Activated gamma-delta T cell treated with Interleukin-2 at 50 U/mL for 16 hours (primary cell): ENCODE measurements around the gene NPBWR2.

ENCODE experiments used
- DNase-seq: peaks from one replicate; pipeline ENCODE4 v3.0.0-alpha.2; 2020

Gene NPBWR2

DNA sequence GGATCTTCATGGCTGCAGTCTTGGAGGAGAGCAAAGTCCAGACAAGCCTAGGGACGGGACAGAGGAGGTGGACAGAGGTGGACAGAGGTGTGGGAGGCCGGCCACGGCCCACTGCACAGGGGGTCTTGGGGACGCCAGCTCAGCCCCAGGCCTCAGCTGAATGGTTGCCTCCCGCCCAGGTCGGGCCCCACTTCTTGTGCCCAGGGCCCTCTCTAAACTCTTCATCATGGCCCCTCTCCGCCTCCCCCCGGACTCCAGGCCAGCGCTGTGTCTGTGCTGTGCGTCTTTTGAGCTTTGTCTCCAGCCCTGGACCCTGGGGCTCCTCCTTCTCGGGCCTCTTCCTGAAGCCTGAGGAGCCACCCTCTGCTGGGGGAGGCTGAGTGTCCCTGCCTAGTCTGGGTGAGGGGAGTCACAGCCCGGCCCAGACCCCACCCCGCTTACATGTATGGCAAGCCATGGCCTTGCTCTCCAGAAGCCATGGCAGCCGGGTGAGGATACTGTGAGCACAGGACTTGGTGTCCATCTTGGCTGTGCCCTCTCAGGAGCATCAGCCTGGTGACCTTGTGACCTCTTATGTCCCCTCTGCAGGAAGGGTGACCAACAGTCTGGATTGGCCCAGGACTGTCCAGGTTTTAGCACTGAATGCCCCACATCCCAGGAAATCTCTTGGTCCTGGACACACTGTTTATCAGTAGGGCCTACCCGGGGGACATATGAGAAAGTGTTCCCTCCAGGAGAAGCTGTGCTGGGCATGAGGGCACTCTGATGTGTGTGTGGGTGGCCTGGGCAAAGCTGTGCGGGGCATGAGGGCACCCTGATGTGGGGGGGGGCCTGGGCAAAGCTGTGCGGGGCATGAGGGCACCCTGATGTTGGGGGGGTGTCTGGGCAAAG, 9.4 kb upstream of the NPBWR2 start:
- DNase-seq = no peak

GRCh38 chr20:64116016-64116415, 8.7 kb upstream of the NPBWR2 start:
- no peak for DNase-seq

DNA sequence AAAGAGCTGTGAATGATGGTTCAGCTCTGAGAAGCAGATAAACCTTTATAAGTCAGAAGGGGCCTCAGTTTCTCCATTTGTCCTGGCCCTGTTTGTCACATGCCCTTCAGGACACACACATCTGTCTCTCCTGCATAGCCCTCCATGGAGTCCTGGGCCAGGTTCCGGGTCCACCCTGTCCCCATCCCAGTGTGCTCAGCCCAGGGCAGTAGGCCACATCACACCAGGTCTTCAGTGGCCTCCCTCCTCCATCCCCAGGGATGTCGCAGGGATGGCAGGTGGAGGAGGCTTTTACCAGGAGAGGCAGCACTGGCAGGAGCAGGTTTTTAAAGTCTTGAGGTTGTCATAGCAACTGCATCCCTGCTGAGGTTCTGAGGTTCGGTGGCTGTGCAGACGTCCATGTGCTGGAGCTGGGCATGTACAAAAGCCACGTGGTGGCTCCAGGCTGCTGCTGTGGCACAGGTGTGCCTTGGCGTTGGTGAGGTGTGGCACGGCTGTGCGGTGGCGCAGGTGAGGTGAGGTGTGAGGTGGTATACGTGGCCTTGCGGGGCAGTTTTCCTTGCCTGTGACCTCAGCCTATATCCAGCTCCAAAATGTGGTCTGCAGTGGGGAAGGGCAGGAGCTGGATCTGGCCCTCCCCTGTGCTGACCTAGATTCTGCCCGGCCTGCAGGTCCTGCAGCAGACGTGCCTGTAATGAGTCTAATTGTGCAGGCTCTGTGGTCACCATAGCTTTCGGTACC, 8.0 kb upstream of the NPBWR2 start:
- no peak for DNase-seq

DNA sequence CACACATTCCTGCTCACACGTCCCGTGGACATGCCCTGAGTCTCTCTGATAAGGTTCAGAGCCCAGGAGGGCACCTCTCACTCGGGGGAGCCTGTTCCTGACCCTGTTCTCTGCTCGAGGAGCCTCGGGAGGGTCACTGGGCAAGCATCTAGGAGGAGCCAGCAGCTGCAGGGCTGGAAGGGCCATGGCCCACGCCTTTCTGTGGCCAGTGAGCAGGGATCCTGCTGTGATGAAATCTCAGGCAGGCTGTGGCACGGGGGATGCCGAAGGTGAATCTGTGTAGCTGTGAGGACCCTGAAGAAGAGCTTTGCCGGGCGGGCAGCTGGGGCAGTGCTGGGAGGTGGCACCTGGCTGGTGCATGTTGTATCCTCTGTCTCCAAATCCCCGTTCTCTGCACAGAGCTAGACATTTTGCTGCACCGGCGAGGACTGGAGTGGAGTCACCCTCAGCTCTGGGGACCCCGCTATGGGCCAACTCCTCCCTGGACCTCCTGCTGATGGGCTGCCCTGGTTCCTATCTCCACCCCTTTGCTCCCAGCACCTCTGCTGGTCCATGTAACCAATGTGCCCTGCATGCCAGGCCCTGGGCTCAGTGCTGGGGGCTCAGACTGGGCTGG, 7.1 kb upstream of the NPBWR2 start:
- DNase-seq = no peak

GRCh38 chr20:64113796-64114355, 6.5 kb upstream of the NPBWR2 start:
- no peak for DNase-seq

GRCh38 chr20:64113444-64113775, 6.0 kb upstream of the NPBWR2 start:
- no peak for DNase-seq

GRCh38 chr20:64112691-64113443, 5.5 kb upstream of the NPBWR2 start:
- no peak for DNase-seq

GRCh38 chr20:64111841-64112641, 4.7 kb upstream of the NPBWR2 start:
- no peak for DNase-seq

GRCh38 chr20:64110411-64111068, 3.2 kb upstream of the NPBWR2 start:
- no peak for DNase-seq

DNA sequence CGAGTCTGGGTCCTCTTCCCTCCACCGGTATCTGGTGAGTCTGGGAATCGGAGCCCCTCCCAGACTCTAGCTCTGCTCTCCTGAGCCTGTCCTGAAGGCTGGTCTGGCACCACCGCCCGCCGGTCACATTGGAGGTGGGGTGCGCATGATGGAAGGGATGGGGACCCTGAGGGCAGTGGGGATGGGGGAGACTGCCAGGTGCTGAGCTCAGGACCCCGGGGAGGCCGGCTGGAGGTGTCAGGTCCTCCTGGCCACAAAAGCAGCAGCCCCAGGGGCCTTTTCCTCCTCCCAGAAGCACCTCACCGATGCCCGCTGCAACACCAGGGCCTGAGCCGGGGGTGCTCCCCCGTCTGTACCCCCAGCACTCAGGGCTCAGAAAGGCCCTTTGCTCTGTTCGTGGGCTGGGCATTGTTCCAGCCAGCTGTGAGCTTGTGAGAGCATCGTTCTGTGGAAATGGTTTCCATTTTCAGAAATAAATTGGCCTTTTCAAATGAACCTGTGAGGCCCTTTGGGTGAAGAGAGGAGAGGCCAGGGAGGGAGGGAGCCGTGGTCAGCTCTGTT, 2.5 kb upstream of the NPBWR2 start:
- DNase-seq = no peak

DNA sequence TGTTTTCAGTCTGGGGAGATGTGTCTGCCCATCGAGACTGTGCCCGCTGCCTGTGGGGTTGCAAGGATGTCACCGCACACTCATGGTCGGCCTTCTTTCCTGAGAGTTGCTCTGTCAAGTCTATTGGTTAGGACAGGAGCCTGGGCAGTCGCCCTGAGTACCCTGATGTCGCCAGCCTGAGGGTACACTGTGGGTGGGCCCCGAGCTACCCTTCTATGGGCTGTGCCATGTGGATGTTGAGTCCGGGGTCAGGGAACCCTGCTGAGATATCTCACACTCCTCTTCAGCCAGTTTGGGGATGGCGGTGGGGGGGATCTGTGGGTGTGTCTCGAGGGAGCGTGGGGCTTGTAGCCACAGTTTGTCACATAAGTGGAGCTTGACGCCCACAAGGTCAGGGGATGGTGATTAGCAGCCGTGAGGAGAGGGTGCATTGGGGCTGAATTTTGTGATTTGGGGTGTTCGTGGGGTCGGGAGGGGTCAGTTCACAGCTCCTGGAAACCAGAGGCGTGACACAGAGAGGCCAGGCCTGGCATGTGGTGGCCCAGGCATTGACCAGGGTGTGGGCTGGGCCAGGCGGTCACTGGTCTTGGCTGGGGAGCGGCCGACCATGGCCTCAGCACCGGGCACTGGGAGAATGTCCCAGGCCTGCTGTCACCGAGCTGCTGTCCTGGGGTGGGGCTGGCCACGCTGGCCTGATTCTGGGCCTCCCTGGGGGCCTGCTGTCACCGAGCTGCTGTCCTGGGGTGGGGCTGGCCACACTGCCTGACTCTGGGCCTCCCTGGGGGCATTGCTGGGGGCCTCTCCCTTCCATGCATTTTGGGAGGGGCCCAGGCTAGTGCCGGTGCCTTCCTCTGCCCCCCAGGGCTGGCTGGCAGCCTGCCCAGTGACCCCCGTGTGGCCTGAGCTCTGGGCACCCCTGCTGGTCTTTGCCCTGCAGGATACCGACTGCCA, 1.6 kb upstream of the NPBWR2 start:
- DNase-seq = no peak

DNA sequence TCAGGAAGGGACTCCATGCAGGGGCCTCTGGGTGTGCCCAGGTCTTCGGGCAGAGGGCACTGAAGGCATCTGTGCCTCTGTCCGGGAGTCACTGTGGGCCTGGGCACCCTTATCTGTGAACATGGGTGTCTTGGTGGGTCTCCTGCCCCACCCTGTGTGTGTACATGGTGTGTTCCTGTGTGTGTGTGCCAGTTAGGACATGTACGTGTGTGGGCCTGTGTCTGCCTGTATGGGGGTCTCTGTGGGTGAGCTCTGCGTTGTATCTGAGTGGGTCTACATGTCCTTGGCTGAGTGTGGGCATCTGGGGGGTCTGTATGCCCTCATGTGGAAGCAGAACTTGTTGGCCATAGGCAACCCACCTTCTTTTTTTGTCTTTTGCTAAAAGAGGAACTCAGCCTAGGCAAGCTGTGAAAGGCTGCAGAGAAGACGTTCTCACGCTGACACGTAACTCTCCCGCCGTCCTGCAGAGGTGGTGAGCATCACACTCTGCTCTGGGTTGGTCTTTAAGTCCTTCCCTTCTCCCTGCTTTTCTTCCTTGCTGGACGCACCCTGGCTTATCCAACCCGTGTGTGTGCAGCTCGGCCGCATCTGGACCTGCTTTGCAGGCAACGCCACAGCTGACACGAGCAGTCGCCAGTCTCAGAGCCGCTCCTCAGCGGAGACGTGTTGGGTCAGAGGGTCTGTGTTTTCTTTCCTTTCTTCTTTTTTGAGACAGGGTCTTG, 532 bp upstream of the NPBWR2 start:
- DNase-seq = peak; percentile 1

DNA sequence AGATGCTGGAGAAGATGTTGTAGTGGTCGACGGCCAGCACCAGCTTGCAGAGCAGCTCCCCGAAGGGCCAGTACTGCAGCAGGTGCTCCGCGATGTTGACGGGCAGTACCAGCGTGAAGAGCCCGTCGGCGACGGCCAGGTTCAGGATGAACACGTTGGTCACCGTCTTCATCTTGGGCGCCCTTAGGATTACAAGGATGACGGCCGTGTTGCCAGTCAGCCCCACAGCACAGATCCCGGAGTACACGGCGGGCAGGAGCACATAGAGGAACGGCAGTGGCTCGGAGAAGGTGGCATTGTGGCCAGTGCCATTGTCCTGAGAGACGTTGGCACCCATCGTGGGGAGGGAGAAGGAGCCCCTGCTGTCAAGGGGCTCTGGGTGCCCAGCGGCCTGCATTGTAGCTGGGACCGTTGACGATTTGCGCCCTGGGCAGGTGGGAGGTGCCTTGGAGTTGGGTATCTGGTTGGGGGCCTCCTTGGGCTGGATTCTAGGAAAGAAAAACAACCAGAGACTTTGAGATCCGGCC, 867 bp downstream of the NPBWR2 start:
- no peak for DNase-seq

GRCh38 chr20:64105846-64106434, 1.4 kb downstream of the NPBWR2 start:
- DNase-seq = no peak

DNA sequence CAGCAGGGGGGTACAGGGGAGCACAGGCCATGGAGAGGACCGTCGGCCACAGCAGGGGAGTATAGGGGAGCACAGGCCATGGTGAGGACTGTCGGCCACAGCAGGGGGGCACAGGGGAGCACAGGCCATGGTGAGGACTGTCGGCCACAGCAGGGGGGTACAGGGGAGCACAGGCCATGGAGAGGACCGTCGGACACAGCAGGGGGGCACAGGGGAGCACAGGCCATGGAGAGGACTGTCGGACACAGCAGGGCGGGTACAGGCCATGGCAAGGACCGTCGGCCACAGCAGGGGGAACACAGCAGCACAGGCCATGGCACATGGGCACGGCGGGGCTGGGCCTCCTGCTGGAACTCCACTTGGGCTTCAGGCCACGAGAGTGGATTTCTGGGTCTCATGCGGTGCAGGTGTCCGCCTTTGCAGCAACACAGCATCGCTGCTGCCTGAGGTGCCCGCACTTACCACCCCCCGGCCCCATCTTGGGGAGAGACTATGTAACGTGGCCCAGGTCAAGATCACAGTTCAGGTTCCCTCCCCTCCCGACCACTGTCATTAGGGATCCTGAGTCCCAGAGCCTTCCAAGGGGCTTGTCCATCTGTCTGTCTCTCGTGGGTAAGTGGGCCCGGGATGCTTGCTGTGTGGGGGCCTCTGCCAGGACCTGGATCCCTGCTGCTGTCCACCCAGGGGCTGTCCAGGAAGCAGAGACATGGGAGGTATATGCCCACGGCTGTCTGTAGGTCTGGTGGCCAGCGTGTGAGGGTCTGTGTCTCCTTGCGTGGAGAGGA, 2.5 kb downstream of the NPBWR2 start:
- DNase-seq = no peak

GRCh38 chr20:64103871-64104666, 3.3 kb downstream of the NPBWR2 start:
- no peak for DNase-seq
